GM19324 (cell line): ENCODE measurements around the gene RUFY2.
"Not testable (repeated sequence)": the region's sequence is repeated elsewhere in the genome, so short reads cannot be mapped to it uniquely, and the experiment has no call there.

ENCODE experiments used
- ATAC-seq: cut with Tn5 transposase; IDR thresholded peaks from one replicate; pipeline ENCODE4 v1.9.1; 2021; ENCODE audit warnings: mild to moderate bottlenecking, moderate library complexity; ENCODE audit not compliant: unreplicated experiment, low FRiP score

Gene RUFY2

GRCh38 chr10:68330852-68331454 is 76.1 kb downstream of the RUFY2 start:
- no peak for ATAC-seq

GRCh38 chr10:68329506-68329861 is 77.6 kb downstream of the RUFY2 start:
- no peak for ATAC-seq

GRCh38 chr10:68327889-68328786 is 78.9 kb downstream of the RUFY2 start:
- no peak for ATAC-seq

- ATAC-seq = not testable (repeated sequence)
Measured at GRCh38 chr10:68324396-68324795, 82.7 kb downstream of the RUFY2 start.

- ATAC-seq = no peak
Measured at GRCh38 chr10:68318331-68319059, 88.6 kb downstream of the RUFY2 start.

- no peak for ATAC-seq
Measured at GRCh38 chr10:68315582-68315981, 91.5 kb downstream of the RUFY2 start.

- ATAC-seq = not testable (repeated sequence)
Measured at GRCh38 chr10:68314930-68315329, 92.1 kb downstream of the RUFY2 start.

GRCh38 chr10:68310531-68310930 is 96.5 kb downstream of the RUFY2 start:
- ATAC-seq = no peak

GRCh38 chr10:68305854-68306253 is 101.2 kb downstream of the RUFY2 start:
- ATAC-seq = no peak

- ATAC-seq = no peak
Measured at GRCh38 chr10:68303849-68304412, 103.1 kb downstream of the RUFY2 start.

- ATAC-seq = no peak
Measured at GRCh38 chr10:68302871-68303270, 104.2 kb downstream of the RUFY2 start.

GRCh38 chr10:68302503-68302823 is 104.6 kb downstream of the RUFY2 start:
- ATAC-seq = no peak

GRCh38 chr10:68301790-68302502 is 105.1 kb downstream of the RUFY2 start:
- ATAC-seq = no peak

- no peak for ATAC-seq
Measured at GRCh38 chr10:68301301-68301700, 105.8 kb downstream of the RUFY2 start.

- ATAC-seq = no peak
Measured at GRCh38 chr10:68296843-68297663, 110.0 kb downstream of the RUFY2 start.
